Lung (tissue), 12 donors: ENCODE data around the gene SPECC1. TPM values are rescaled to one million over a fixed set of nuclear protein-coding genes. Genes with fewer than 3 reads are reported as not detected.

Experiments used
- ATAC-seq: fragments of 200-7000 bp; cut with Tn5 transposase; one replicate; pipeline ENCODE4 v1.9.1; 2020; ENCODE audit warnings: moderate number of reproducible peaks; ENCODE audit not compliant: insufficient read depth, low FRiP score
- DNase-seq, 3 donors: peaks; one replicate each; pipeline ENCODE4 v3.0.0-alpha.2; 2013 to 2017
- H3K27ac ChIP-seq, 2 donors: one replicate each; pipeline ENCODE4 v1.5.1; 2013; ENCODE audit warnings: mild to moderate bottlenecking in 2 of 2, moderate library complexity in 2 of 2, control low read depth in 1 of 2, inconsistent platforms in 1 of 2, low read depth in 1 of 2, low read length in 1 of 2
- H3K27me3 ChIP-seq, 3 donors: one replicate each; pipeline ENCODE4 v1.5.1; 2013; ENCODE audit warnings: low read length in 2 of 3; ENCODE audit not compliant: control insufficient read depth in 3 of 3, insufficient read depth in 3 of 3
- H3K36me3 ChIP-seq, 4 donors: one replicate each; pipeline ENCODE4 v1.5.1; 2013; ENCODE audit warnings: low read length in 4 of 4, mild to moderate bottlenecking in 1 of 4, moderate library complexity in 1 of 4; ENCODE audit not compliant: control insufficient read depth in 4 of 4, insufficient read depth in 4 of 4
- H3K4me1 ChIP-seq, 5 donors: one replicate each; pipeline ENCODE4 v1.5.1; 2013; ENCODE audit warnings: low read length in 5 of 5, mild to moderate bottlenecking in 2 of 5, moderate library complexity in 1 of 5; ENCODE audit not compliant: control insufficient read depth in 5 of 5, insufficient read depth in 5 of 5
- H3K4me3 ChIP-seq: one replicate; pipeline ENCODE4 v1.5.1; 2013; ENCODE audit warnings: mild to moderate bottlenecking, control low read depth, moderate library complexity
- H3K9ac ChIP-seq, 2 donors: one replicate each; pipeline ENCODE4 v1.5.1; 2013; ENCODE audit warnings: low read length in 2 of 2, control low read depth in 1 of 2; ENCODE audit not compliant: insufficient read depth in 1 of 2
- H3K9me3 ChIP-seq, 4 donors: one replicate each; pipeline ENCODE4 v1.5.1; 2013; ENCODE audit warnings: low read length in 3 of 4, mild to moderate bottlenecking in 1 of 4, moderate library complexity in 1 of 4; ENCODE audit not compliant: control insufficient read depth in 4 of 4, insufficient read depth in 3 of 4
- WGBS, 2 donors: extraction: QIAGEN DNeasy Blood & Tissue Kit; methylation state at CpG; one replicate each; pipeline ENCODE4 v1.1.7; 2013; 5-methylcytosine and 5-hydroxymethylcytosine counted together
- polyA plus RNA-seq, 2 donors: library from polyadenylated mRNA; stranded (reverse); fragments of 200-250 nt; gene quantifications; one replicate each; pipeline ENCODE4 v1.2.1, GENCODE V29; 2013
- total RNA-seq, 2 donors: library from RNA; depleted of rRNA in 1 of 2; stranded (reverse); fragments of >200 nt in 1 of 2; gene quantifications; one replicate each; pipeline ENCODE4 v1.2.1, GENCODE V29; 2014 to 2021
- TF ChIP-seq, protein P1 (sequence below): IDR thresholded peaks from 2 replicates; pipeline ENCODE4 v1.5.1; 2012; ENCODE audit warnings: mild to moderate bottlenecking; ENCODE audit errors: control extremely low read depth, extremely low read depth
- donor health status: control.
- donor health status: control.
- donor health status: Bipolar disorder and iron deficiency.
- donor health status: healthy.
- donor health status: DM: yes; HTN: yes; CAD: no.

Gene SPECC1
- total and polyA plus RNA-seq, 4 donors: 8.8 to 27.1 (median 14.7) TPM

- no peaks in the 10 kb centered on the region for H3K27me3 ChIP-seq
- no peak overlapping the region for H3K27ac ChIP-seq
- ATAC-seq: peak; percentile 77
- H3K36me3 ChIP-seq: peaks cover 0 to 1% (median 0%) of the 10 kb centered on the region in 4 donors
- H3K9ac ChIP-seq: no peak overlapping the region
- WGBS, 2 donors: 62 to 79% methylated on average over 3 of the region's 3 CpGs
- H3K9me3 ChIP-seq: no peaks in the 10 kb centered on the region
- TF ChIP-seq, protein P1, sequence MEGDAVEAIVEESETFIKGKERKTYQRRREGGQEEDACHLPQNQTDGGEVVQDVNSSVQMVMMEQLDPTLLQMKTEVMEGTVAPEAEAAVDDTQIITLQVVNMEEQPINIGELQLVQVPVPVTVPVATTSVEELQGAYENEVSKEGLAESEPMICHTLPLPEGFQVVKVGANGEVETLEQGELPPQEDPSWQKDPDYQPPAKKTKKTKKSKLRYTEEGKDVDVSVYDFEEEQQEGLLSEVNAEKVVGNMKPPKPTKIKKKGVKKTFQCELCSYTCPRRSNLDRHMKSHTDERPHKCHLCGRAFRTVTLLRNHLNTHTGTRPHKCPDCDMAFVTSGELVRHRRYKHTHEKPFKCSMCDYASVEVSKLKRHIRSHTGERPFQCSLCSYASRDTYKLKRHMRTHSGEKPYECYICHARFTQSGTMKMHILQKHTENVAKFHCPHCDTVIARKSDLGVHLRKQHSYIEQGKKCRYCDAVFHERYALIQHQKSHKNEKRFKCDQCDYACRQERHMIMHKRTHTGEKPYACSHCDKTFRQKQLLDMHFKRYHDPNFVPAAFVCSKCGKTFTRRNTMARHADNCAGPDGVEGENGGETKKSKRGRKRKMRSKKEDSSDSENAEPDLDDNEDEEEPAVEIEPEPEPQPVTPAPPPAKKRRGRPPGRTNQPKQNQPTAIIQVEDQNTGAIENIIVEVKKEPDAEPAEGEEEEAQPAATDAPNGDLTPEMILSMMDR: no peak
- DNase-seq: peak in 1 of 3 donors; percentile 12
- H3K4me1 ChIP-seq: peaks cover 0 to 4% (median 0%) of the 10 kb centered on the region in 5 donors
- no peak overlapping the region for H3K4me3 ChIP-seq
These were observed 196.9 kb downstream of the SPECC1 start for GRCh38 chr17:20206068-20206467.

- TF ChIP-seq, protein P1: no peak
- Histone ChIP-seq H3K4me1 (peaks cover 0 to 4% (median 0%) of the 10 kb centered on the region in 5 donors), H3K27ac (no peak overlapping the region), H3K9ac (no peak overlapping the region), H3K36me3 (peaks cover 0 to 1% (median 0%) of the 10 kb centered on the region in 4 donors), H3K4me3 (no peak overlapping the region), H3K27me3 (no peaks in the 10 kb centered on the region), H3K9me3 (no peaks in the 10 kb centered on the region)
- 38 to 68% methylated on average over 3 of the region's 3 CpGs for WGBS, 2 donors
- DNase-seq (peak in 1 of 3 donors; percentile 12), ATAC-seq (no peak)
These were observed 197.4 kb downstream of the SPECC1 start for GRCh38 chr17:20206591-20206990.

- WGBS, 2 donors: 88 to 96% methylated on average over 2 of the region's 2 CpGs
- Histone ChIP-seq H3K27ac (no peak overlapping the region), H3K4me1 (peaks cover 0 to 4% (median 0%) of the 10 kb centered on the region in 5 donors), H3K27me3 (no peaks in the 10 kb centered on the region), H3K4me3 (no peak overlapping the region), H3K9ac (no peak overlapping the region), H3K36me3 (peaks cover 0 to 1% (median 0%) of the 10 kb centered on the region in 4 donors), H3K9me3 (no peaks in the 10 kb centered on the region)
- TF ChIP-seq, protein P1: no peak
- ATAC-seq (no peak), DNase-seq (no peak)
These were observed 198.3 kb downstream of the SPECC1 start for GRCh38 chr17:20207262-20207985.
